NT2/D1 (cell line): Measurements from ENCODE around the gene RABGGTB.
"Not testable (repeated sequence)": the region's sequence is repeated elsewhere in the genome, so short reads cannot be mapped to it uniquely, and the experiment has no call there.

ENCODE experiments used
- DNase-seq: peaks from one replicate; pipeline ENCODE4 v3.0.0-alpha.2; 2011; ENCODE audit warnings: low read depth, low spot score
- H3K27me3 ChIP-seq: 2 replicates; pipeline ENCODE4 v1.6.0; 2011; ENCODE audit warnings: mild to moderate bottlenecking; ENCODE audit not compliant: insufficient read length, insufficient read depth
- H3K36me3 ChIP-seq: 2 replicates; pipeline ENCODE4 v1.6.1; 2011; ENCODE audit warnings: mild to moderate bottlenecking, low read length, mixed read lengths; ENCODE audit not compliant: insufficient read depth, insufficient read length
- H3K4me1 ChIP-seq: 2 replicates; pipeline ENCODE4 v1.5.1; 2011; ENCODE audit not compliant: insufficient read depth, insufficient read length
- H3K4me3 ChIP-seq: 2 replicates; pipeline ENCODE4 v1.5.1; 2011; ENCODE audit warnings: low read depth; ENCODE audit not compliant: insufficient read length
- H3K9ac ChIP-seq: 2 replicates; pipeline ENCODE4 v1.6.0; 2011; ENCODE audit warnings: low read depth; ENCODE audit not compliant: insufficient read length
- H3K9me3 ChIP-seq: 2 replicates; pipeline ENCODE4 v1.5.1; 2011; ENCODE audit warnings: mild to moderate bottlenecking, low read length; ENCODE audit not compliant: insufficient read depth
- SUZ12 ChIP-seq: IDR thresholded peaks from 2 replicates; pipeline ENCODE4 v1.6.1; 2011; ENCODE audit not compliant: insufficient read length, insufficient read depth; ENCODE audit errors: extremely low read depth
- YY1 ChIP-seq: IDR thresholded peaks from 2 replicates; pipeline ENCODE4 v1.6.1; 2011; ENCODE audit not compliant: insufficient read length, insufficient read depth
- ZNF274 ChIP-seq: IDR thresholded peaks from 2 replicates; pipeline ENCODE4 v1.6.1; 2011; ENCODE audit warnings: mild to moderate bottlenecking, low read depth, low read length

Gene RABGGTB

DNA sequence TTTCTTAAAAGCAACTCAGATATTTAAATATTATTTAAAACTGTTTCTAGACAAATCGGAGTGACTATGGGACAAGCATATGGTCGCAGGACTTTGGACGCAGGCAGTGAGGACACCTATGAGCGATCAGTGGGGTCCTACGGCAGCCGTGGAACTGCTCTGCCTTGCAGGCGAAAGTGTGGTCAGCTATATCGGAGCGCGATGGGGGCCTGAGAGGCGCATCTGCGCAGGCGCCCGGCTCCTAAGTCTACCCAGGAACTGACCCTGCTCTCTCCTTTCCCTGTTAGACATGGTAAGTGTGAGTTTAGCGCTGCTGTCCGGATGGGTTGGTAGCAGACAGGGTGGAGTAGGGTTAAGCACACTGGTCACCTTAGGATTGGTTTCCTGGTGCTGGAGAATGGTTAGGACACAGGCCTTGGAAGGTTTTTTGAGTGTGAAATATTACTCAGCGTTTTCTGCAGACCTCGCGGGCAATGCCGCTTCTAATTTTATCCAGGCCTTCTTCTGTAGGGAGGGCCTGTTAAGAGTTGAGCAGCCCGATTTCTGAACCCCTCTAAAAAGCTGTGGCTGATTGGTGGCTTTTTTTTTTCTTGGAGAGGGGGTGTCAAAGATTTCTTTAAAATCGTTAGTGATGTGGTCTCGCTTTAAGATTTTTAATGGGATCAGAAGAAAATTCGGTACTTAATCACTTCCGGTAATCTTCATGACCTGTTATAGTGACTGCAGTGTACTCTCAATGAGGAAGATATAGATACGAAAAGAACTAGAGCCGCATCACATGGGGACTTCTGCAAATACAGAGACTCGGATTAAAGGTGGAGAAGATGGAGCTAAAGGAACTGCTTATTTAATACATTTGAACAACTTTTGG is at the start of gene RABGGTB:
Gene RABGGTB (plus strand): TSS at position 274 of the 871 bp plus-strand sequence. CDS start 16 bp downstream, at position 290.
- no peaks in the 10 kb centered on the region for H3K9me3 ChIP-seq
- no peak for TF ChIP-seq ZNF274
- TF ChIP-seq SUZ12 = no peak
- TF ChIP-seq YY1 = no peak
- H3K9ac ChIP-seq = peak within 1 kb of the TSS; percentile 100
- no peaks in the 10 kb centered on the region for H3K27me3 ChIP-seq
- peak within 1 kb of the TSS; percentile 99 for H3K4me3 ChIP-seq
- H3K36me3 ChIP-seq = peaks cover 49% of the 10 kb centered on the region
- peak; percentile 98 for DNase-seq
- H3K4me1 ChIP-seq = no peaks in the 10 kb centered on the region

DNA sequence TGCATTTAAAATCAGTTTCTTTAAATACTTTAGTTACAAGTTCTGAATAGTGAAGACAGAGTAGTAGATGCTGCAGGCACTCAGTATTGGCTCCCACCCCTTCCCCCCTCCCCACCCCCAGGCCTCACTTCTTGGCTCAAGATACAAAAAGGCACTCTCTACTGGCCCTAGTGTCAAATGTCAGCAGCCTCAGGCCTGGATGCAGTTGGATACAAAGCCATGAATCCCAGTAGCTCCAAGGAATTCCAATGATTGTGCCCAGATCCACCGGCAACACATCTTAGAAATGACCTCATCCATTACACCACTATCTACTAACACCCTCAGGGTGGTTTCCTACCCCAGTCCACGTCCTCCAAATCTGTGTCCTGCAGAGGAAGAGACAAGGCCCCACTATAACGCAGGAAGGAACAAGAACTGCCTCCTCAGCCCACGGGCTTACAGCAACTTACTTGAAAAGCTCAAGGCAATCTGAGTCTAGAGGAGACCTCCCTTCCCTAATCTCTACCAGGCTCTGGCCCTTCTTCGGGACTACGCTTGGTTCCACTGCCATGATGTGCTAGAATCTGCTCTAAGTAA is 43.9 kb upstream of the RABGGTB start:
- Histone ChIP-seq H3K36me3 (peaks cover 78% of the 10 kb centered on the region), H3K9me3 (no peaks in the 10 kb centered on the region)

DNA sequence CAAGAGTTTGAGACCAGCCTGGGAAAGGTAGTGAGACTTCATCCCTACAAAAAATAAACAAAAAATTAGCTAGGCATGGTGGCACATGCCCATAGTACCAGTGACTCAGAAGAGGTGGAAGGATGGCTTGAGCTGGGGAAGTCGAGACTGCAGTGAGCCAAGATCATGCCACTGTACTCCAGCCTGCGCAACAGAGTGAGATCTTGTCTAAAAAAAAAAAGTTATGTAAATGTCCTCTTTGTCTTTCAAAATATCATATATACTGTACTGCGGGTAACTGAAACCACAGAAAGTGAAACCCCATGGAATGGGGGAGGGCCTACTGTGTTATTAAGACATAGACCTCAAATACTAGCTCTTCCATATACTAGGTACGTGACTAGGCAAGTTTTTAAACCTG is 40.8 kb upstream of the RABGGTB start:
- no peaks in the 10 kb centered on the region for H3K9me3 ChIP-seq
- TF ChIP-seq ZNF274 (no peak), SUZ12 (no peak), YY1 (no peak)
- H3K36me3 ChIP-seq = peaks cover 63% of the 10 kb centered on the region

More for the DNA sequence above, 43.9 kb upstream of the RABGGTB start:
- H3K4me1 ChIP-seq = peaks cover 6% of the 10 kb centered on the region
- peak; percentile 47 for DNase-seq
- H3K9ac ChIP-seq = no peak overlapping the region
- TF ChIP-seq SUZ12 (no peak), ZNF274 (no peak), YY1 (no peak)
- H3K4me3 ChIP-seq = no peak overlapping the region
- H3K27me3 ChIP-seq = no peaks in the 10 kb centered on the region

DNA sequence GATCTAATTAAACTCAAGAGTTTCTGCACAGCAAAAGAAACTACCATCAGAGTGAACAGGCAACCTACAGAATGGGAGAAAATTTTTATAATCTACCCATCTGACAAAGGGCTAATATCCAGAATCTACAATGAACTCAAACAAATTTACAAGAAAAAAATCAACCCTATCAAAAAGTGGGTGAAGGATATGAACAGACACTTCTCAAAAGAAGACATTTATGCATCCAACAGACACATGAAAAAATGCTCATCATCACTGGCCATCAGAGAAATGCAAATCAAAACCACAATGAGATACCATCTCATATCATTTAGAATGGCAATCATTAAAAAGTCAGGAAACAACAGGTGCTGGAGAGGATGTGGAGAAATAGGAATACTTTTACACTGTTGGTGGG is 28.8 kb upstream of the RABGGTB start:
- Histone ChIP-seq H3K9me3 (peaks cover 28% of the 10 kb centered on the region; the same call in 1 of the 2 replicates), H3K36me3 (peaks cover 56% of the 10 kb centered on the region)
- not testable (repeated sequence) for H3K27me3 ChIP-seq, H3K4me3 ChIP-seq, DNase-seq, H3K9ac ChIP-seq, H3K4me1 ChIP-seq

More for the DNA sequence above, 40.8 kb upstream of the RABGGTB start:
- Histone ChIP-seq H3K4me1 (peaks cover 6% of the 10 kb centered on the region), H3K27me3 (no peaks in the 10 kb centered on the region), H3K4me3 (no peak overlapping the region), H3K9ac (no peak overlapping the region)
- no peak for DNase-seq

DNA sequence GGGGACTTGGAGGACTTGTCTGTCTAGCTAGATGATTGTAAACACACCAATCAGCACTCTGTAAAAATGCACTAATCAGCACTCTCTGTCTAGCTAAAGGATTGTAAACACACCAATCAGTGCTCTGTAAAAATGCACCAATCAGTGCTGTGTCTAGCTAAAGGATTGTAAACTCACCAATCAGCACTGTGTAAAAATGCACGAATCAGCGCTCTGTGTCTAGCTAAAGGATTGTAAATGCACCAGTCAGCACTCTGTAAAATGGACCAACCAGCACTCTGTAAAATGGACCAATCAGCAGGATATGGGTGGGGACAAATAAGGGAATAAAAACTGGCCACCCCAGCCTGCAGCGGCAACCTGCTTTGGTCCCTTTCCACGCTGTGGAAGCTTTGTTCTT is 27.5 kb upstream of the RABGGTB start:
- Histone ChIP-seq H3K36me3 (peaks cover 54% of the 10 kb centered on the region), H3K9me3 (peaks cover 28% of the 10 kb centered on the region; the same call in 1 of the 2 replicates)
- not testable (repeated sequence) for H3K9ac ChIP-seq, H3K4me1 ChIP-seq, H3K4me3 ChIP-seq, H3K27me3 ChIP-seq, DNase-seq

DNA sequence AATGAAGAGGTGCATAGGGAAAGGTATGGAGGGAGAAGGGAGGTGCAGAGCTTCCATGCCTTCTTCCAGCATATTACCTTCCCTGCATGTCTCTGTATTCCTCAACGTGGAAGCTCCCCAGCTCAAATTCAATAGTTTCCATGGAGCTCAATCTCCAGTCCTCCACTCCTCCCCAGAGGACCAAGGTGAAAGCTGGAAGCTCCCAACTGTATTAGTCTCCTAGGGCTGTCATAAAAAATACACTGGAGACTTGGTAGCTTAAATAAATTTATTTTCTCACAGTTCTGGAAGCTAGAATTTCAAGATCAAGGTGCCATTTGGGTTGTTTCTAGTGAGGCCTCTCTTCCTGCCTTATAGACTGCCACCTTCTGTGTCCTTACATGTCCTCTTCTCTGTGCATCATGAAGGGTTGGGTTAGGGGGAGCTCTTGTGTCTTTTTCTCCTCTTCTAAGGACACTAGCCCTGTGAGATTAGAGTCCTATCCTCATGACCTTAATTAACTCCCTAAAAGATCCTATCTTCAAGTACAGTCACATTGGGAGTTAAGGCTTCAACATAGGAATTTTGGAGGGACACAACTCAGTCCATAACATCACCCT is 21.9 kb upstream of the RABGGTB start:
- H3K4me1 ChIP-seq = no peaks in the 10 kb centered on the region
- H3K9ac ChIP-seq = no peak overlapping the region
- no peaks in the 10 kb centered on the region for H3K9me3 ChIP-seq
- H3K36me3 ChIP-seq = peaks cover 23% of the 10 kb centered on the region
- H3K27me3 ChIP-seq = no peaks in the 10 kb centered on the region
- H3K4me3 ChIP-seq = no peak overlapping the region
- no peak for TF ChIP-seq SUZ12
- TF ChIP-seq ZNF274 = no peak
- TF ChIP-seq YY1 = no peak
- DNase-seq = no peak

DNA sequence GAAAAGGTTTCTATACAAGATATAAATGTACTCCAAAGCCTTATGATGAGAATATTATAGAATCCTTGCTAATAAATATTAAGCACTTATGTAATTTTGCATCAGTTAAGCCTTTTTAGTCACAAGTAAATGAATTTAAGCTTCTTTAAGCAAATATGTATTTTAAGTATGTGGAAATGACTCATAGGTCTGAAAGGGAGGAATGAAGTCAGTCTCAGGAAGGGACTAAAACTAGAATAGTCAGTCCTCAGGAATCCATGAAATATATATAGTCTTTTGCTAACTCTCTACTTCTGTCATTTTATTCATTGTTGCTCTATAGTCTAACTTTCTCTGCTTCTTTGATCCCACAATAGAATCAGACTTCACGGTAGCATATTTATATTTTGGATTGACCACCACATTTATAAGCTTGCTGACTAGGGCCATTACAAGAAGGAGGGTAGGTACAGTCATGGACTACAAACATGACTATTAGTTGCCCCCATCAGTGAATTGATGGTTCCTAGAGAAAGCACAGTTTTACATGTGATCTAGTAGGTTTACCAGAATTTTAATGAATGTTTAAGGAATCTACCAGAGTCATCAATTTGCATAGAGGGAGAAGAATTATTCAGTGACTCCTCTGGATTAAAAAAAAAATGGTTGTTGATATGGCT is 20.2 kb upstream of the RABGGTB start:
- Histone ChIP-seq H3K27me3 (no peaks in the 10 kb centered on the region), H3K9ac (no peak overlapping the region), H3K9me3 (no peaks in the 10 kb centered on the region), H3K4me1 (no peaks in the 10 kb centered on the region), H3K4me3 (no peak overlapping the region), H3K36me3 (peaks cover 21% of the 10 kb centered on the region)
- no peak for TF ChIP-seq ZNF274
- TF ChIP-seq SUZ12 = no peak
- no peak for TF ChIP-seq YY1
- DNase-seq = no peak
